ENCODE results near the gene ARID4A.

DNA sequence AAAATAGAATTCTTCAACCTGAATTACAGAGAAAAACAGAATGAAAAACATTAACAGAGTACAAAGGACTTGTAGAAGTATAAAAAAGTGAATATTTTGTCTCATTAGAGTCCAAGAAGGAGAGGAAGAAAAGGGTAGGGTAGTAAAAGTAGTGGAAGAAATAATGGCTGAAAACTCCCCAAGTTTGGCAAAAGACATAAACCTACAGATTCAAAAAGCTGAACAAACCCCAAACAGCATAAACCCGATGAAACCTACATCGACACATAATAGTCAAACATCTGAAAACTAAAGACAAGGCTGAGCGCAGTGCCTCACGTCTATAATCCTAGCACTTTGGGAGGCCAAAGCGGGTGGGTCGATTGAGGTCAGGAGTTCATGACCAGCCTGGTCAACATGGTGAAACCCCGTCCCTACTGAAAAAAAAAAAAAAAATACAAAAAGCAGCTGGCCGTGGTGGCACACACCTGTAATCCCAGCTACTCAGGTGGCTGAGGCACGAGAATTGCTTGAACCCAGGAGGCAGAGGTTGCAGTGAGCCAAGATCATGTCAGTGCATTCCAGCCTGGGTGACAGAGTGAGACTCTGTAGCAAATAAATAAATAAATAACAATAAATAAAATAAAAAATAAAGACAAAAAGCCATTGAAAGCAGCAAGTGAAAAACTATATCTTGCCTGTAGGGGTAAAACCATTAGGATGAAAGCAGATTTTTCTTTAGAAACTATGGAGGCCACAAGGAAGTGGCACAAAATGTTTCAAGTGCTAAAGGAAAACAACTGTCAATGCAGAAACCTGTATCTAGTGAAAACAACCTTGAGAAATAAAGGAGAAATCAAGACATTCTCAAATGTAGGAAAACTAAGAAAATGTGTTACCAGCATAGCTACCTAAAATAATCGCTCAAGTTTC lies 117.5 kb downstream of the ARID4A start:
- TF ChIP-seq POLR2AphosphoS5 (IDR thresholded peaks at IDR 0.05; ENCODE audit: insufficient read depth, low read depth, low read length) (no peak), POLR2A (IDR thresholded peaks at IDR 0.05; ENCODE audit: low read depth, low read length) (no peak), JUN (IDR thresholded peaks at IDR 0.05; ENCODE audit: borderline replicate concordance, insufficient read depth, insufficient read length, low read depth) (no peak), EZH2 (IDR thresholded peaks at IDR 0.05; ENCODE audit: borderline replicate concordance, low read depth, low read length, severe bottlenecking) (no peak)
- TF ChIP-seq, protein P1, sequence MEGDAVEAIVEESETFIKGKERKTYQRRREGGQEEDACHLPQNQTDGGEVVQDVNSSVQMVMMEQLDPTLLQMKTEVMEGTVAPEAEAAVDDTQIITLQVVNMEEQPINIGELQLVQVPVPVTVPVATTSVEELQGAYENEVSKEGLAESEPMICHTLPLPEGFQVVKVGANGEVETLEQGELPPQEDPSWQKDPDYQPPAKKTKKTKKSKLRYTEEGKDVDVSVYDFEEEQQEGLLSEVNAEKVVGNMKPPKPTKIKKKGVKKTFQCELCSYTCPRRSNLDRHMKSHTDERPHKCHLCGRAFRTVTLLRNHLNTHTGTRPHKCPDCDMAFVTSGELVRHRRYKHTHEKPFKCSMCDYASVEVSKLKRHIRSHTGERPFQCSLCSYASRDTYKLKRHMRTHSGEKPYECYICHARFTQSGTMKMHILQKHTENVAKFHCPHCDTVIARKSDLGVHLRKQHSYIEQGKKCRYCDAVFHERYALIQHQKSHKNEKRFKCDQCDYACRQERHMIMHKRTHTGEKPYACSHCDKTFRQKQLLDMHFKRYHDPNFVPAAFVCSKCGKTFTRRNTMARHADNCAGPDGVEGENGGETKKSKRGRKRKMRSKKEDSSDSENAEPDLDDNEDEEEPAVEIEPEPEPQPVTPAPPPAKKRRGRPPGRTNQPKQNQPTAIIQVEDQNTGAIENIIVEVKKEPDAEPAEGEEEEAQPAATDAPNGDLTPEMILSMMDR (IDR thresholded peaks at IDR 0.05; ENCODE audit: extremely low read depth in 1 of 2, insufficient read depth in 1 of 2, low read depth in 1 of 2, low read length in 2 of 2), result no peak
- TF ChIP-seq, protein P2, sequence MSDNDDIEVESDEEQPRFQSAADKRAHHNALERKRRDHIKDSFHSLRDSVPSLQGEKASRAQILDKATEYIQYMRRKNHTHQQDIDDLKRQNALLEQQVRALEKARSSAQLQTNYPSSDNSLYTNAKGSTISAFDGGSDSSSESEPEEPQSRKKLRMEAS (IDR thresholded peaks at IDR 0.05; ENCODE audit: insufficient read depth, insufficient read length), result no peak

All from endothelial cell of umbilical vein (primary cell).